GM21528 (cell line): Measurements from ENCODE around the gene PUM2.
"Not testable (repeated sequence)": the region's sequence is repeated elsewhere in the genome, so short reads cannot be mapped to it uniquely, and the experiment has no call there.

Source experiments
- ATAC-seq: cut with Tn5 transposase; IDR thresholded peaks from one replicate; pipeline ENCODE4 v1.9.1; 2021; ENCODE audit warnings: mild to moderate bottlenecking, moderate library complexity; ENCODE audit not compliant: unreplicated experiment, low FRiP score

The PUM2 gene

DNA sequence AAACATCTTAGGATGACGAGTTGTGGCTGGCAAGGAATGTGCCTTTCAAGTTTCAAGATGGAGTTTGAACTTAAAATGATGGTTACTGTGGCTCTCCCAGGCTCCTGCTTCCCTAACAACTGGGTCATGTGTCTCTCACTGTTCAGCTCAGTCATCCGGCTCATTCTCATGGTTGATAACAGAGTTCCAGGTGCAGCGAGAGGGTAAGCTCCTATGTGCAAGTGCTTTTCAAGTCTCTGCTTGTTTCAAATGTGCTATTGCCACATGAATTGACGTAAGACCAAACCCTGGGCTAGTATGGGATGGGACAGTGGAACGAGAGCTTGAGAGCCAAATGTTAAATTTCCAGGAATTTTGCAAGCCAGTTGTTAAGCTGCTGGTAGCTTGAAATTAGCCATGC lies 19.5 kb upstream of the PUM2 start:
- ATAC-seq, result no peak

- ATAC-seq, result no peak
Measured at GRCh38 chr2:20369366-20369765, 18.7 kb upstream of the PUM2 start.

- ATAC-seq, result no peak
Measured at GRCh38 chr2:20368706-20369105, 18.1 kb upstream of the PUM2 start.

DNA sequence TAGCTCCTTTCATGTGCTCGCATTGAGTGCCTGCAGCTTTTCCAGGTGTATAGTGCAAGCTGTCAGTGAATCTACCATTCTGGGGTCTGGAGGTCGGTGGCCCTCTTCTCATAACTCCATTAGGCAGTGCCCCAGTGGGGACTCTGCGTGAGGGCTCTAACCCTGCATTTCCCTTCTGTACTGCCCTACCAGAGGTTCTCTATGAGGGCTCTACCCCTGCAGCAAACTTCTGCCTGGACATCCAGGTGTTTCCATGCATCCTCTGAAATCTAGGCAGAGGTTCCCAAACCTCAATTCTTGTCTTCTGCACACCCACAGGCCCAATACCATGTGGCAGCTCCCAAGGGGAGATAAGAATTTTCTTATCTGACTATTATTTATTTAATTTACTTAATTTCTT lies 17.3 kb upstream of the PUM2 start:
- ATAC-seq, result not testable (repeated sequence)

GRCh38 chr2:20366672-20367116 lies 16.1 kb upstream of the PUM2 start:
- ATAC-seq, result no peak

GRCh38 chr2:20365249-20365817 lies 14.7 kb upstream of the PUM2 start:
- peak; percentile 86 for ATAC-seq

DNA sequence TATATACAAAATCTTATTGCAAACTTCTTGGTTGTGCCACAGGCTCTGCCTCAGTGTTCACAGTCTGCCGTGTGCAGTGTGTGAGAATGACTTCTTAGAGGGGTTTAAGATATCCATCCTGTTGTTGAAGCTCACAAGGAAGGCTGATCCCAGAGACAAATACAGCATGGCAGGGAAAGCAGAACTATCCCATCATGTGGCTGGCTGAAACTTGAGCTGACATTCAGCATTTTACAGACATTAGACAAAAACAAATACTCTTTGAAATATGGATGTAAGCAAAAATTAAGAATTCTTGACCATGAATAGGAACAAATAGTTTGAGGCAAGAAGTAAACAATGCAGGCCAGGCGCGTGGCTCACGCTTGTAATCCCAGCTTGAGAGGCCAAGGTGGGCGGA lies 12.9 kb upstream of the PUM2 start:
- no peak for ATAC-seq

GRCh38 chr2:20362701-20363435 lies 12.2 kb upstream of the PUM2 start:
- no peak for ATAC-seq

- ATAC-seq, result no peak
Measured at GRCh38 chr2:20361893-20362292, 11.2 kb upstream of the PUM2 start.

- ATAC-seq, result no peak
Measured at GRCh38 chr2:20359096-20359495, 8.5 kb upstream of the PUM2 start.

GRCh38 chr2:20357638-20358389 lies 7.2 kb upstream of the PUM2 start:
- ATAC-seq, result no peak

DNA sequence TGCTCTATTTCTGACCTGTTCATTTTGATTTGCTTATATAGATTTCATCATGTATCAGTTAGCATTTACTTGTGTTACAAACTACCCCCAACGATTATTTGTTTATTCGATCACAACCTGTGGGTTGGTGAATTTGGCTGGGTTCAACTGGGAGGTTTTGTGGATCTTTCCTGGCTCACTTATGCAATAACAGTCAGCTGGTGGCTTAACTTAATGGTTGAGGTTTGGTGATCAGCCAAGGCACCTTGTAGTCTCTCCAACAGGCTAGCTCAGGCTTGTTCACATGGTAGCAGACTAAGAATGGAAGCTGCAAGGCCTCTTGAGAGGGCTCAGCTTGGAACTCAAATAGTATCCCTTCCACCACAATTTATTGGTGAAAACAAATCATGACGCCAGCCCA lies 5.4 kb upstream of the PUM2 start:
- no peak for ATAC-seq

DNA sequence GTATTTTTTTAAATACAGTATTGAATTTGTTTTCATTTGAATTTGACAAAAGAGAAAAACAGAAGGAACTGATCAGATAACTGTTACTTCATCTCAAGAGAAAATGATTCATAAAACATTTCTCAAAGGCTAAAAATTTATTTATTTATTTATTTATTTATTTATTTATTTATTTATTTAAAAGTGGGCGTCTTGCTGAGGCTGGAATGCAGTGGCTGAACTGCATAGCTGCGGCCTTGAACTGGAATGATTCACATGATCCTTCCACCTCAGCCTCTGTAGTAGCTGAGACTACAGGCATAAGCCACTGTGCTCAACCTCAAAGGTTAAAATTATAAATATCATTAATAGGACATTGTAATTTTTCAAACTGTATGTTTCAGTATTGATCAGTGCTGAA lies 4.5 kb upstream of the PUM2 start:
- ATAC-seq, result no peak

- no peak for ATAC-seq
Measured at GRCh38 chr2:20353241-20353992, 2.8 kb upstream of the PUM2 start.

DNA sequence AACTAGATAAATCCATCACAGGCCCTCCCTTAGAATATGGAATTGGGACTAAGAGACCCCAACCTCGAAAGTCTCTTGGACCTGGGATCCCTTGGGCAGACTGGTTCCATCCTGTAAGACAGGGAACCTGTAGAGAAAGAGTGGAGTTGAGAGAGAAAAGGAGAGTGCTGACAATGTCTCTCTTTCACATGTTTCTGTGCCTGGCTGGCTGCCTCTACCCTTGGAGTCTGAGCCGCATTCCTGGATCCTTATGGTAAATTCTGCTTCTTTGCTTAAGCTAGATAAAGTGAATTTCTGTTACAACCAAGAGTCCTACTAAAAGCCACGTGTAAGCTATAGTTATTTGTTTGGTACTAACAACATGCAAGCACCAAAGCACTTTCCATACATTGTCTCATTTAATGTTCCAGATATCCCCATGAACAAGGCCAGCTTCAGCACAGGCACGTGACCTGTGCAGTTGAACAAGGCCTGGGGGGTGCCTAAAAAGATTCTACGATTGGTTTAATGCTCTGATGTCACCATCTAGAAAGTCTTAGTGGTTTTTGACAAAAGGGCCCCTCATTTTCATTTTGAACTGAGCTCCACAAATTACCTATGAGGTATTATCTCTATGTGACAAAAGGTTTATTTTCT lies 2.1 kb upstream of the PUM2 start:
- ATAC-seq, result no peak

DNA sequence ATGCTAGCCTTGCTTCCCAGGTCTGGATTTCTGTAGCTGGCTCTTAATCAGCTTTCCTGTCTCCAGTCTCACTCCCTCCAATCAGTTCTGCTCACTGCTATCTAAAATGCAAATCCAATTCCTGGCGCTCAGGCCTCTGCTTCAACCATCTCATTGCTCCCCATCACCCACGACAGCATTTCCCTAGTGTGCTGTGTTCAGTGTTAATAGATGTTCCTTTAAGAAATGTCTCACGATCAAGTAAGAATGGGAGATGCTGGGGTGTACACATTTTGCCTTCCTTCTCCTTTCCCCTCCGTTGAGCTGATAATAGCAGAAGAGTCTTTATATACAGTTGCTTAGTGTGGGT lies 1.6 kb upstream of the PUM2 start:
- no peak for ATAC-seq

GRCh38 chr2:20351555-20352229 lies 1.0 kb upstream of the PUM2 start:
- ATAC-seq, result no peak

DNA sequence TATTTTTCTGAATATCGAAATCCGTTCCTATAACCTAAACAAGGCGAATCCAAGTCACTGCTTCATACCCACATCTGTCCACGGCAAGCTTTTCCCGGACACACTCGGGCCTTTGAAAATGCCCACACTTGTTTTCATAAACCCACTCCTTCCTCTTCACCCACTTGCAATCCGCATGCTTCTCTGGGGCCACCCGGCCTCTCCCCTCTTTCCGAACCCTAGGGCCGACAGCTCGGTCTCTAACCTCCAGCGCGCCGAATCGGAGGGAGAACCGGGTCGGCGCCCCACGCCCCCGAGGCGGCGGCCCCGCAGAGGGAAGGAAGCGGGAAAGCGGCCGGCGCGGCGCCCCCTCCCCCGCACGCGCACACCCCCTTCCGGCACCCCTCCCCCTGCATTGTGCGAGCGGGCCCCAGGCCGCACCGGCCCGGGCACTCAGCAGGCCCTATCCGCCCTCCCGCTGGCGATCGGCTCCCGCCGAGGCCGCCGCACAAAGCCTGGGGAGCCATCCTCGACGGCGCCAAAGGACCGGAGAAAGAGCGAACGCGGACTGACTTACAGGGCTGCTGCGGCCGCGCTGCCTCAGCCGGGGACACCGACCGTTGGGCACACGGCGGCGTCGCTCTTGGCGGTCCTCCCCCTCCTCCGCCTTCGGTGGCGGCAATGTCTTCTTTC lies 467 bp downstream of the PUM2 start:
- peak; percentile 35 for ATAC-seq

DNA sequence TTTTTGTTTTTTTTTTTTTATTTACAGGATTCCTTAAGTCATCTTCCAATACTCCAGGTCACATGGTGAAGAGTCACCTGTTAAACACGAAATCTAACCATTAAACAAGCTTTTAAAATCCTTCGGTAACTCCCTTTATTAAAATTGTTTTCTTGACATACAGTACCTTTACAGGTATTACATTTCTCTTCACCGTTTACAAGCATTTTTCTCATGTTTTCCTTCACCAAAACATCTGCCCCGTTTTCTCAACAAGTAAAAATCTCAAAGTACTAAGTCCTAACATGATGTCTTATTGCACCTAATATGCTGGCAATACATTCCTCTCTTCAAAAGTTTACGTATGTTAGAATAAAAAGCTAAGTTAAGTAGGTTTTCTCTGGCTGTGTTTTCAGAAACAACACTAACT lies 1.1 kb downstream of the PUM2 start:
- ATAC-seq, result no peak

GRCh38 chr2:20348542-20348941 lies 2.1 kb downstream of the PUM2 start:
- no peak for ATAC-seq
